ENCODE results near the gene CST6.

CST6 gene

GRCh38 chr11:65965986-65966762, 45.6 kb upstream of the CST6 start:
- TF ChIP-seq EZH2 (IDR thresholded peaks at IDR 0.05; ENCODE audit: borderline replicate concordance, low read length): no peak
- TF ChIP-seq CTCF (IDR thresholded peaks at IDR 0.05; ENCODE audit: low read length): no peak
- H3K4me2 ChIP-seq (ENCODE audit: low read length): no peak overlapping the region
- no peak overlapping the region for H3K27ac ChIP-seq (ENCODE audit: low read depth, low read length, poor library complexity, severe bottlenecking)
- peaks cover 13% of the 10 kb centered on the region for H3K79me2 ChIP-seq (ENCODE audit: insufficient read depth, low read length)
- H3K9ac ChIP-seq (ENCODE audit: low read length): no peak overlapping the region
- H3K9me2 ChIP-seq (ENCODE audit: low read depth, low read length): no peaks in the 10 kb centered on the region
- H3F3A ChIP-seq (ENCODE audit: insufficient read depth, low read length): no peaks in the 10 kb centered on the region
- no peak overlapping the region for H2AFZ ChIP-seq (ENCODE audit: low read length)
- H3K9me3 ChIP-seq (ENCODE audit: low read length): no peaks in the 10 kb centered on the region
- peaks cover 19% of the 10 kb centered on the region for H3K4me1 ChIP-seq (ENCODE audit: insufficient read depth, low read length, severe bottlenecking)
- no peaks in the 10 kb centered on the region for H3K27me3 ChIP-seq (ENCODE audit: insufficient read depth, low read length)
- H3K36me3 ChIP-seq (ENCODE audit: insufficient read depth, low read length): peaks cover 67% of the 10 kb centered on the region
- no peak overlapping the region for H3K4me3 ChIP-seq (ENCODE audit: low read depth, low read length, poor library complexity, severe bottlenecking)
- H4K20me1 ChIP-seq (ENCODE audit: insufficient read depth, low read length): no peaks in the 10 kb centered on the region

- Histone ChIP-seq H3K4me1 (ENCODE audit: insufficient read depth, low read length, severe bottlenecking) (peaks cover 14% of the 10 kb centered on the region), H2AFZ (ENCODE audit: low read length) (no peak overlapping the region), H3K27me3 (ENCODE audit: insufficient read depth, low read length) (no peaks in the 10 kb centered on the region), H3K79me2 (ENCODE audit: insufficient read depth, low read length) (peaks cover 9% of the 10 kb centered on the region), H3K9ac (ENCODE audit: low read length) (no peak overlapping the region), H3K9me2 (ENCODE audit: low read depth, low read length) (no peaks in the 10 kb centered on the region), H3K4me2 (ENCODE audit: low read length) (no peak overlapping the region), H3K36me3 (ENCODE audit: insufficient read depth, low read length) (peaks cover 68% of the 10 kb centered on the region), H3K9me3 (ENCODE audit: low read length) (no peaks in the 10 kb centered on the region), H3F3A (ENCODE audit: insufficient read depth, low read length) (no peaks in the 10 kb centered on the region), H3K27ac (ENCODE audit: low read depth, low read length, poor library complexity, severe bottlenecking) (no peak overlapping the region), H3K4me3 (ENCODE audit: low read depth, low read length, poor library complexity, severe bottlenecking) (no peak overlapping the region), H4K20me1 (ENCODE audit: insufficient read depth, low read length) (no peaks in the 10 kb centered on the region)
- no peak for TF ChIP-seq EZH2 (IDR thresholded peaks at IDR 0.05; ENCODE audit: borderline replicate concordance, low read length)
- TF ChIP-seq CTCF (IDR thresholded peaks at IDR 0.05; ENCODE audit: low read length): no peak
These were observed 44.4 kb upstream of the CST6 start for GRCh38 chr11:65967329-65967934.

GRCh38 chr11:65968600-65969482, 43.0 kb upstream of the CST6 start:
- TF ChIP-seq EZH2 (IDR thresholded peaks at IDR 0.05; ENCODE audit: borderline replicate concordance, low read length) (no peak), CTCF (IDR thresholded peaks at IDR 0.05; ENCODE audit: low read length) (no peak)
- Histone ChIP-seq H3F3A (ENCODE audit: insufficient read depth, low read length) (no peaks in the 10 kb centered on the region), H3K4me3 (ENCODE audit: low read depth, low read length, poor library complexity, severe bottlenecking) (no peak overlapping the region), H3K9ac (ENCODE audit: low read length) (no peak overlapping the region), H4K20me1 (ENCODE audit: insufficient read depth, low read length) (no peaks in the 10 kb centered on the region), H3K4me2 (ENCODE audit: low read length) (no peak overlapping the region), H3K79me2 (ENCODE audit: insufficient read depth, low read length) (no peaks in the 10 kb centered on the region), H3K27ac (ENCODE audit: low read depth, low read length, poor library complexity, severe bottlenecking) (no peak overlapping the region), H3K27me3 (ENCODE audit: insufficient read depth, low read length) (no peaks in the 10 kb centered on the region), H3K4me1 (ENCODE audit: insufficient read depth, low read length, severe bottlenecking) (peaks cover under 1% of the 10 kb centered on the region), H2AFZ (ENCODE audit: low read length) (no peak overlapping the region), H3K9me3 (ENCODE audit: low read length) (no peaks in the 10 kb centered on the region), H3K9me2 (ENCODE audit: low read depth, low read length) (no peaks in the 10 kb centered on the region), H3K36me3 (ENCODE audit: insufficient read depth, low read length) (peaks cover 80% of the 10 kb centered on the region)

Data from OCI-LY1 (cell line).